ENCODE measurements around the gene MMP24.

Gene MMP24

DNA sequence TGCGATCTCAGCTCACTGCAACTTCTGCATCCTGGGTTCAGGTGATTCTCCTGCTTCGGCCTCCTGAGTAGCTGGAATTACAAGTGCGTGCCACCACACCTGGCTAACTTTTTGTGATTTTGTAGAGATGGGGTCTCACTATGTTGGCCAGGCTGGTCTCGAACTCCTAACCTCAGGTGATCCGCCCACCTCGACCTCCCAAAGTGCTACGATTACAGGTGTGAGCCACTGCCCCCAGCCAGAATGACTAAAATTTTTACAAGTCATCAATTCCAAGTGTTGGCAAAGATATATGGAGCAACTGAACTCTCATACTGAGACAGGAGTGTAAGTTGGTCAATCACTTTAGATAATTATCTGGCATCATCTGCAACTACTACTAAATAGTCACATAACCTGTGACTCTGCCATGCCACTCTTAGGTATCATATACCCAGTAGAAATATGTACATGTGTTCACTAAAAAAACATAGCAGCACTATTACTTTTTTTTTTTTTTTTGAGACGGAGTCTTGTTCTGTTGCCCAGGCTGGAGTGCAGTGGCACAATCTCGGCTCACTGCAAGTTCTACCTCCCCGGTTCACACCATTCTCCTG, 55.1 kb downstream of the MMP24 start:
- DNase-seq: no peak

GRCh38 chr20:35283441-35284266, 57.2 kb downstream of the MMP24 start:
- DNase-seq: no peak

GRCh38 chr20:35284267-35284991, 57.9 kb downstream of the MMP24 start, which contains the start of gene EIF6:
EIF6 (minus strand) TSS chr20:35284772; CDS start chr20:35284487, 285 bp downstream.
- DNase-seq: peak; percentile 82 to 89

GRCh38 chr20:35284992-35285805, 58.7 kb downstream of the MMP24 start:
- no peak for DNase-seq

DNA sequence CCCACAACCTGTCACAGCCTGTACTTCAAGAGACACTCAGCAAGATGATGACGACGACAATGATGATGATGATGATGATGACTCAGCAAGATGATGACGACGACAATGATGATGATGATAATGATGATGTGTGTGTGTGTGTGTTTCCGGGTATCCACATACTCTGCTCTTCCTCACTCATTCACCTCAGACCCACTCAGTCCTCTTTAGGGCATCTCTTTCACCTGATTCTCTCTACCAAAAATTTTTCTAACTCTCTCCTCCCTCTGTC, 59.3 kb downstream of the MMP24 start:
- no peak for DNase-seq

DNA sequence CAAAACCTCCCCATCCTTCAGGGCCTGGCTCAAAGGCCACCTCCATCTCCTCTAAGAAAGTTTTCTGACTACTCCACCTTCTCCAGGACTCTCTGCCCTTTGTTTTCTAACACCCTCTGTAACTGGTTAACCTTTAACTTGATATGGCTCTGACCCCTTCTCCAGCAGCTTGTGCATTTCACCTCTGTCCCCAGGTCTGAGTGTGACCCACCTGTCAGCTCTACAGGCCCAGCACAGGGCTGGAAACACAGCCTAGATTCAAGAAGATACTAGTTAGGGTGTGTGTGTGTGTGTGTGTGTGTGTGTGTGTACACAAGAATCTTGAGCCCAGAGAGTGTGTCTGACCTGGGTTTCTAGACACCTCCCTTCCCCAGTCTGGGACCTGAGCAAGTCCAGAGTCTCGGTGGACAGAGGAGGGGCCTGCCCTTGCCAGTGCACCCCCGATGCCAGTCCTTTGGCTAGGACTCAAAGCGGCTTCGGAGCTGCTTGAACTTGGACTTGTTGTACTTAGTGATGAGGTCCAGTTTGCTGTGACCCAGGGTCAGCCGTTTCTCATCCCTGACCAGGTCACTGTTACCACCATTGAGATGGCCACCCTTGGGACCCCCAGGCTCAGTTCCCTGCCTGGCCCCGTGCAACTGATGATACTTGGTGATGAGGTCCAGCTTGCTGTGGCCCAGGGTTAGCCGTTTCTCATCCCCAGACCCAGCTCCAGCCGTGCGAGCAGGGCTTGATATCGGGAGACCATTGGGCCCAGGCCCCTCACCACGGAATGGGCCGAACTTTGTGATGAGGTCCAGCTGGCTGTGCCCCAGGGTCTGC, 59.8 kb downstream of the MMP24 start:
- DNase-seq: no peak

GRCh38 chr20:35286899-35287508, 60.5 kb downstream of the MMP24 start:
- DNase-seq: no peak

GRCh38 chr20:35287509-35288324, 61.2 kb downstream of the MMP24 start:
- no peak for DNase-seq

- no peak for DNase-seq
Measured at GRCh38 chr20:35288325-35289060, 62.0 kb downstream of the MMP24 start.

DNA sequence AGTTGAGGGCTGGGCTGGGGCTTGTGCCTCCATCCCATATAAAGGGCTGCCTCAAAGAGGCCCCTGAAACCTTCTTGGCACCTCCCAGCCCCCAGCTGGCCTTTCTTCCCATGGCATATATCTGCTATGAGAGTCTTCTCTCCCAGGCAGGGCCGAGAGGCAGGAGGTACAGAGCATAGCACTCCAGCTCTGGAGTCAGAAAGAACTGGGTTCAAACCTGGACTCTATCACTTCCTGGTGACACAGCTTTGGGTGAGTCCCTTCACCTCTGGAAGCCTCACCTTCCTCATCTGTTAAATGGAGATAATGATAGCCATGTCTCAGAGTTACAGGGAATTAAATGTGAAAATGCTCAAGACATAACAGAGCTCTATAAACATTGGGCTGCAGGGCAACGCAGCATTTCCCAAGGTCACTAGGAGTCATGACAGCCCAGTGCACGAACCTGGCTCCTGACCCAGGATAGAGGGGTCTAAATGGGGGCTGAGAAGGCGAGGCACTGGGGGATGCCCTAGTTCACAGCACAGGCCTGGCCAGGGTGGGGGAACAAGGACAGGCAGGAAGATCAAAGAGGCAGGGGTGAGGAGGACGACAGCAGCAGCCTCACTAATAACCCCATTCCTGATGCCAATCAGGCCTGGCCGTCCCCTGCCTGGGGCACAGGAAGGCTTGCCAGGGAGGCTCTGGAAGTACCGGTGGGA, 63.8 kb downstream of the MMP24 start:
- no peak for DNase-seq

GRCh38 chr20:35290887-35291417, 64.5 kb downstream of the MMP24 start:
- DNase-seq: no peak

DNA sequence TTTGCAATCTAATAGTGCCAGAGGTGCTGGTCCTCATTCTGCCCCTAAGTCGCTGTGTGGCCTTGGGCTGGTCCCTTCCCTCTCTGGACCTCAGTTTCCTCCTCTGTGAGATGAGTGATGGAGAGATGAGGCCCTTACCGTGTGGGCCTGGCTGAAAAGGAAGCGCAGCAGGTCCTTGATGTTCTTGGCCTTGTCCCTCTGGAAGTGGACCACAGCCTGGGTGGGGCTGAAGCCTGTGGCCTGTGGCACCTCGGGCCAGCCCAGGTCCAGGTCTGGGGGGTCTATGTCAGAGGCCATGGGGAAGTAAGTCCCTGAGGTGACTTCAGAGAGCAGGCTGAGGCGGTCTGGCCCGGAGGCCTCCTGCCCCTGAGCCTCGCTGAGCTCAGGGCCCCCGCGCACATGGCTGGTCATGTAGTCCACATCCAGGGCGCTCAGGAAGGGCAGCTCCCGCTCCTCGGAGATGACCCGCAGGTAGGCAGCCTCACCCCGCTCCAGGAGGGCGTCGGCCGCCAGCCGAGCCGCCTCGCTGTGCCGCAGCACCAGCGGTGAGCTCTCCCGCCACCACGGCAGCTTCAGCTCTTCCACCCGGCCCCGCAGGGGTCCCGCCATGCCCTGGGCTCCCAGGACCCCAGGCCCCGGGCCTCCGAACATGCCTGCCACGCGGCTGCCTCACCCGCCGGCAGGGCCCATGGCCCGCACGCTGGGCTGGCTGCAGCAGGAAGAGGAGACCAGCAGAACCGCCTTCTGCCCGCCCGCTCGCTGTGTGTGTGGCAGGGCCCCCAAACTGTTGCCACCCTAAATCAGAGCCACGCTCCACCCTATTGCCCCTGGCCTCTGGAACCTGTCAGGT, 65.4 kb downstream of the MMP24 start, which contains the start of gene FAM83C:
TSS of gene FAM83C (minus strand) at position 772 of the 850 bp plus-strand sequence. CDS start at position 651, 121 bp downstream.
- no peak for DNase-seq

DNA sequence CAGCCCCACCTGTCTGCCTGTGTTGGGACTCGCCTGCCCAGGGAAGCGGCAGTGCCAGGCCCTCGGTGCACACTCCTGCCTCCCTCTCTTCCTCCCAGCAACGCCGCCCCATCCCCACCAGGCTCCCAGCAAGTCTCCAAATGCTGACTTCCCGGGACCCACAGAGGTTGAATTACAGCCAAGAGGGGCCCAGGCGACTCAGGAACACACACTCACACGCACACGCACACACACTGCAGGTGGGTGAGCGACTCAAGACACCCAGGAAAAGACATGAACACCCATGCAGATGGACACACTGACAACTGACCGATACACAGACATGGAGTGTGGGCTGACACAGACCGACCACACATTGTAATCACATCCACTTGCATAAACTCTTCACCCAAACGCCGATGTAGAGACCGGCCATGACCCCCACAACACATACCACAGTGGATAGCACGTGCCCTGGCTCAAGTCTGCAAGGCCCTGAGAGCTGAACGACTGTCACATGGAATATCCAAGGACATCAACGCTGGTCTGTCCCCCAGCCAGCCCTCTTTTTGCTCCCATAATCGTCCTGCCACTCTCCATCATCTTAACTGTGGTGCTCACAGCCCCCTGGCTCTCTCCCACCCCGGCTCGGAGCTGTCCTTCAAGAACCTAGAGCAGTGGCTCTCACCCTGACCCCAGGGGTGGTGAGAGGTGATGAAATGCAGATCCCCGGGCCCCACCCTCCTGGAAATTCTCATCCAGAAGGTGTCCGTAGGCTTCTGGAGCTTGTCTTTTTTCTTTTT, 66.2 kb downstream of the MMP24 start:
- no peak for DNase-seq

- no peak for DNase-seq
Measured at GRCh38 chr20:35293303-35294292, 67.1 kb downstream of the MMP24 start.

DNA sequence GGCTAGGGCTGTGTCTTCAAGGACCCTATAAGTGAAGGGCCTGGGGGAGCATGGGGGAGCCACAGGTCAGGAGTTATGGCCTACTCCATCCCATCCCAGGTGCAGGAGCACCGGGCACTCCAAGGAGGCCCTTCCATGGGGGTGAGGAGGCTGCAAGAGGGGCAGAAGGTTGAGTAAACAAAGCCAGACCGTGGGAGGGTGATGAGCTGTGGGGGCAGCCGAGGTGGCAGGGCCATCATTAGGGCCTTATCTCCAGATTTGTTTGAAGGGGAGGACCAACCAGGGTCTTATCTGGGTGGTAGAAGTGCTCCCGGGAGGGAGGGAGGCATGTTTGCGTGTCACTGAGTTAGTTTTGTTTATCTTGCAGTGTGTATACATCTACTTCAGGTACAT, 67.8 kb downstream of the MMP24 start:
- no peak for DNase-seq

DNA sequence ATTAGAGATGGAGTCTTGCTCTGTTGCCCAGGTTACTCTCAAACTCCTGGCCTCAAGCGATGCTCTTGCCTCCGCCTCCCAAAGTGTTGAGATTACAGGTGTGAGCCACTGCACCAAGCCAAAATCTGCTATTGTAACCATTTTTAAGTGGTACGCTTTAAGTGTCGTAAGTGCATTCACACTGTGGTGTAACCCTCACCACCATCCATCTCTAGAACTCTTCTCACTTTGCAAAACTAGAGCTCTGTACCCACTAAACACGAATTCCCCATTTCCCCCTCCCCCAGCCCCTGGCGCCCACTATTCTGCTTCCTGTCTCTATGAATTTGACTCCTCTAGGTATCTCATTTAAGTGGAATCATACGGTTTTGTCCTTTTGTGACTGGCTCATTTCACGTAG, 68.6 kb downstream of the MMP24 start:
- DNase-seq: no peak
